Liver (tissue), 9 donors: ENCODE results near the gene KDM5B. TPM values are rescaled to one million over a fixed set of nuclear protein-coding genes. Genes with fewer than 3 reads are reported as not detected.

Experiments
- DNase-seq: peaks from one replicate; pipeline ENCODE4 v3.0.0-alpha.2; 2017; ENCODE audit warnings: low spot score
- H3K27ac ChIP-seq, 2 donors: one replicate each; pipeline ENCODE4 v1.7.0; 2013; ENCODE audit warnings: inconsistent platforms in 2 of 2, low read length in 2 of 2, control low read depth in 1 of 2, low read depth in 1 of 2, mild to moderate bottlenecking in 1 of 2
- H3K27me3 ChIP-seq, 4 donors: one replicate each; pipeline versions ENCODE4 v1.6.1 to v1.7.0; 2013; ENCODE audit warnings: low read length in 3 of 4, inconsistent platforms in 1 of 4, mild to moderate bottlenecking in 1 of 4, moderate library complexity in 1 of 4; ENCODE audit not compliant: control insufficient read depth in 4 of 4, insufficient read depth in 4 of 4
- H3K36me3 ChIP-seq, 4 donors: one replicate each; pipeline versions ENCODE4 v1.6.1 to v1.7.0; 2013; ENCODE audit warnings: low read length in 3 of 4, mild to moderate bottlenecking in 3 of 4, low read depth in 1 of 4, moderate library complexity in 1 of 4; ENCODE audit not compliant: control insufficient read depth in 4 of 4, insufficient read depth in 3 of 4
- H3K4me1 ChIP-seq, 4 donors: one replicate each; pipeline versions ENCODE4 v1.6.1 to v1.7.0; 2013; ENCODE audit warnings: low read length in 3 of 4, mild to moderate bottlenecking in 3 of 4, moderate library complexity in 1 of 4; ENCODE audit not compliant: control insufficient read depth in 4 of 4, insufficient read depth in 4 of 4
- H3K4me3 ChIP-seq, 3 donors: one replicate each; pipeline versions ENCODE4 v1.6.1 to v1.7.0; 2013; ENCODE audit warnings: low read length in 3 of 3, control low read depth in 1 of 3, low read depth in 1 of 3, mild to moderate bottlenecking in 1 of 3
- H3K9ac ChIP-seq, 2 donors: one replicate each; pipeline ENCODE4 v1.7.0; 2013; ENCODE audit warnings: low read length in 2 of 2, mild to moderate bottlenecking in 2 of 2, moderate library complexity in 2 of 2, control low read depth in 1 of 2, low read depth in 1 of 2
- H3K9me3 ChIP-seq, 4 donors: one replicate each; pipeline versions ENCODE4 v1.6.1 to v1.7.0; 2013; ENCODE audit warnings: low read length in 3 of 4; ENCODE audit not compliant: control insufficient read depth in 4 of 4
- EGR1 ChIP-seq, 2 donors: IDR thresholded peaks; 2 replicates each; pipeline ENCODE4 v1.6.1; 2016 to 2018; ENCODE audit warnings: antibody characterized with exemption in 2 of 2, low read depth in 2 of 2
- FOXA1 ChIP-seq: IDR thresholded peaks from 2 replicates; pipeline ENCODE4 v1.6.1; 2016; ENCODE audit warnings: antibody characterized with exemption
- FOXA2 ChIP-seq: IDR thresholded peaks from 2 replicates; pipeline ENCODE4 v1.6.1; 2016; ENCODE audit warnings: antibody characterized with exemption
- NR2F2 ChIP-seq: IDR thresholded peaks from 2 replicates; pipeline ENCODE4 v1.6.1; 2016; ENCODE audit warnings: antibody characterized with exemption
- RAD21 ChIP-seq, 2 donors: IDR thresholded peaks; 2 replicates each; pipeline ENCODE4 v1.6.1; 2016; ENCODE audit warnings: antibody characterized with exemption in 2 of 2, mild to moderate bottlenecking in 2 of 2
- RXRA ChIP-seq, 2 donors: IDR thresholded peaks; 2 replicates each; pipeline ENCODE4 v1.6.1; 2017 to 2018; ENCODE audit warnings: antibody characterized with exemption in 2 of 2, mild to moderate bottlenecking in 1 of 2
- SP1 ChIP-seq: IDR thresholded peaks from 2 replicates; pipeline ENCODE4 v1.6.1; 2018; ENCODE audit warnings: antibody characterized with exemption, mild to moderate bottlenecking
- WGBS: extraction: QIAGEN DNeasy Blood & Tissue Kit; methylation state at CpG from one replicate; pipeline ENCODE4 v1.1.7; 2013; 5-methylcytosine and 5-hydroxymethylcytosine counted together
- polyA plus RNA-seq, 2 donors: library from polyadenylated mRNA; stranded (reverse) in 1 of 2; unstranded in 1 of 2; fragments of 200-250 nt in 1 of 2; fragments of >200 nt in 1 of 2; fragmentation: Nextera tagmentation in 1 of 2; extraction: Ambion mirVana in 1 of 2; gene quantifications; one replicate each; pipeline versions ENCODE4 v1.2.1 to v1.2.3, GENCODE V29; 2013 to 2015
- total RNA-seq, 2 donors: library from RNA; depleted of rRNA; stranded (reverse); fragments of >200 nt; gene quantifications; one replicate each; pipeline ENCODE4 v1.2.3, GENCODE V29; 2014
- TF ChIP-seq, protein P1 (sequence below): IDR thresholded peaks from 2 replicates; pipeline ENCODE4 v1.6.1; 2016; ENCODE audit warnings: antibody characterized with exemption, mild to moderate bottlenecking
- TF ChIP-seq, protein P2 (sequence below): IDR thresholded peaks from 2 replicates; pipeline ENCODE4 v1.6.1; 2016; ENCODE audit warnings: antibody characterized with exemption
- TF ChIP-seq, protein P3 (sequence below): IDR thresholded peaks from 2 replicates; pipeline ENCODE4 v1.6.1; 2016; ENCODE audit warnings: antibody characterized with exemption
- TF ChIP-seq, protein P4 (sequence below): IDR thresholded peaks from 2 replicates; pipeline ENCODE4 v1.6.1; 2016; ENCODE audit warnings: antibody characterized with exemption
- donor health status: healthy.
- donor health status: healthy.
- donor health status: healthy.
- donor health status: healthy.
- donor health status: healthy.

Gene KDM5B
- total and polyA plus RNA-seq, 4 donors: 3.4 to 33.7 (median 14.8) TPM

DNA sequence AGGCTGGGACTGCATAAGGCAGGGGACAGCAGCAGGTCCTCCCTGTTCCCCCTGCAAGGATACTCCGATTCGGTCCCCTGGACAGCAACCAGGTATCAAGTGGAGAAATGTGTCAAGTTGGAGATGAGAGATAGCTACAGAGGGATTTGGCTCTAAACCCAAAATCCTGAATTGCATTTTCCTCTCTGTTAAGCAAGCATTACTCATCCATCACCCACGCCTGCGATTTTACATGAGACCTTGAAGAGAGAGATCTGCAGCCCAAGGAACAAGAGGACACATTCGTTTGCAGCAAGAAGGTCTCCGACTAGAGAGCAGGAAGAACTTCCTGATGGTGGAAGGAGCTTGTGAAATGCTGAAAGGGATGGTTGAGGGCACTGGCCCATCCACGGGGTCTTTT lies 119.8 kb downstream of the KDM5B start (continued):
- TF ChIP-seq, protein P1, sequence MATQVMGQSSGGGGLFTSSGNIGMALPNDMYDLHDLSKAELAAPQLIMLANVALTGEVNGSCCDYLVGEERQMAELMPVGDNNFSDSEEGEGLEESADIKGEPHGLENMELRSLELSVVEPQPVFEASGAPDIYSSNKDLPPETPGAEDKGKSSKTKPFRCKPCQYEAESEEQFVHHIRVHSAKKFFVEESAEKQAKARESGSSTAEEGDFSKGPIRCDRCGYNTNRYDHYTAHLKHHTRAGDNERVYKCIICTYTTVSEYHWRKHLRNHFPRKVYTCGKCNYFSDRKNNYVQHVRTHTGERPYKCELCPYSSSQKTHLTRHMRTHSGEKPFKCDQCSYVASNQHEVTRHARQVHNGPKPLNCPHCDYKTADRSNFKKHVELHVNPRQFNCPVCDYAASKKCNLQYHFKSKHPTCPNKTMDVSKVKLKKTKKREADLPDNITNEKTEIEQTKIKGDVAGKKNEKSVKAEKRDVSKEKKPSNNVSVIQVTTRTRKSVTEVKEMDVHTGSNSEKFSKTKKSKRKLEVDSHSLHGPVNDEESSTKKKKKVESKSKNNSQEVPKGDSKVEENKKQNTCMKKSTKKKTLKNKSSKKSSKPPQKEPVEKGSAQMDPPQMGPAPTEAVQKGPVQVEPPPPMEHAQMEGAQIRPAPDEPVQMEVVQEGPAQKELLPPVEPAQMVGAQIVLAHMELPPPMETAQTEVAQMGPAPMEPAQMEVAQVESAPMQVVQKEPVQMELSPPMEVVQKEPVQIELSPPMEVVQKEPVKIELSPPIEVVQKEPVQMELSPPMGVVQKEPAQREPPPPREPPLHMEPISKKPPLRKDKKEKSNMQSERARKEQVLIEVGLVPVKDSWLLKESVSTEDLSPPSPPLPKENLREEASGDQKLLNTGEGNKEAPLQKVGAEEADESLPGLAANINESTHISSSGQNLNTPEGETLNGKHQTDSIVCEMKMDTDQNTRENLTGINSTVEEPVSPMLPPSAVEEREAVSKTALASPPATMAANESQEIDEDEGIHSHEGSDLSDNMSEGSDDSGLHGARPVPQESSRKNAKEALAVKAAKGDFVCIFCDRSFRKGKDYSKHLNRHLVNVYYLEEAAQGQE: no peak
- TF ChIP-seq, protein P2, sequence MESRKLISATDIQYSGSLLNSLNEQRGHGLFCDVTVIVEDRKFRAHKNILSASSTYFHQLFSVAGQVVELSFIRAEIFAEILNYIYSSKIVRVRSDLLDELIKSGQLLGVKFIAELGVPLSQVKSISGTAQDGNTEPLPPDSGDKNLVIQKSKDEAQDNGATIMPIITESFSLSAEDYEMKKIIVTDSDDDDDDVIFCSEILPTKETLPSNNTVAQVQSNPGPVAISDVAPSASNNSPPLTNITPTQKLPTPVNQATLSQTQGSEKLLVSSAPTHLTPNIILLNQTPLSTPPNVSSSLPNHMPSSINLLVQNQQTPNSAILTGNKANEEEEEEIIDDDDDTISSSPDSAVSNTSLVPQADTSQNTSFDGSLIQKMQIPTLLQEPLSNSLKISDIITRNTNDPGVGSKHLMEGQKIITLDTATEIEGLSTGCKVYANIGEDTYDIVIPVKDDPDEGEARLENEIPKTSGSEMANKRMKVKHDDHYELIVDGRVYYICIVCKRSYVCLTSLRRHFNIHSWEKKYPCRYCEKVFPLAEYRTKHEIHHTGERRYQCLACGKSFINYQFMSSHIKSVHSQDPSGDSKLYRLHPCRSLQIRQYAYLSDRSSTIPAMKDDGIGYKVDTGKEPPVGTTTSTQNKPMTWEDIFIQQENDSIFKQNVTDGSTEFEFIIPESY: no peak
- TF ChIP-seq RAD21 (IDR thresholded peaks at IDR 0.05): no peak
- no peak for TF ChIP-seq FOXA2
- no peak for TF ChIP-seq FOXA1

DNA sequence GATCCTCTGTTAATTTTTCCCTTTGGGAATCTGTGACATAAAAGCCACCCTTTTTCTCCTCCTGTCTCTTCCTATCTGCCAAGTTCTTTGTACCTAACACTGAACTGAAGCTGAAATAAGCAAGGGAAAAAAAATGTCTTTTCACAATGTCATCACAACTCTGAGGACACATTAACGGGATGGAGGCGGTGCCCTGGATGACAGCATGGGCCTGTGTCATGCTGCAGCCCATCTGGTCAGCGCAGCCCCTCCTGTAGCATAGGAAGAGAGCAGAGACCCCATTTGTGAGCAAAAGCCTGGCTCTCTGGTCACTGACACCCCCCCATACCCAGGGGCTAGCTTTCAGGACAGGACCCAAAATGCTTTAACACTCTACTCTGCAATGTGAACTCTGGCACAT lies 120.4 kb downstream of the KDM5B start:
- Histone ChIP-seq H3K9ac (no peak overlapping the region), H3K4me3 (no peak overlapping the region), H3K4me1 (no peaks in the 10 kb centered on the region), H3K27me3 (peaks cover 0 to 8% (median 1%) of the 10 kb centered on the region in 4 donors), H3K9me3 (no peaks in the 10 kb centered on the region), H3K27ac (no peak overlapping the region), H3K36me3 (no peaks in the 10 kb centered on the region)
- no peak for TF ChIP-seq RAD21 (IDR thresholded peaks at IDR 0.05)
- no peak for TF ChIP-seq EGR1 (IDR thresholded peaks at IDR 0.05; ENCODE audit: low read depth in 2 of 2)
- TF ChIP-seq, protein P3, sequence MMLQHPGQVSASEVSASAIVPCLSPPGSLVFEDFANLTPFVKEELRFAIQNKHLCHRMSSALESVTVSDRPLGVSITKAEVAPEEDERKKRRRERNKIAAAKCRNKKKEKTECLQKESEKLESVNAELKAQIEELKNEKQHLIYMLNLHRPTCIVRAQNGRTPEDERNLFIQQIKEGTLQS: no peak
- no peak for DNase-seq
- 78% methylated on average over 3 of the region's 3 CpGs for WGBS

DNA sequence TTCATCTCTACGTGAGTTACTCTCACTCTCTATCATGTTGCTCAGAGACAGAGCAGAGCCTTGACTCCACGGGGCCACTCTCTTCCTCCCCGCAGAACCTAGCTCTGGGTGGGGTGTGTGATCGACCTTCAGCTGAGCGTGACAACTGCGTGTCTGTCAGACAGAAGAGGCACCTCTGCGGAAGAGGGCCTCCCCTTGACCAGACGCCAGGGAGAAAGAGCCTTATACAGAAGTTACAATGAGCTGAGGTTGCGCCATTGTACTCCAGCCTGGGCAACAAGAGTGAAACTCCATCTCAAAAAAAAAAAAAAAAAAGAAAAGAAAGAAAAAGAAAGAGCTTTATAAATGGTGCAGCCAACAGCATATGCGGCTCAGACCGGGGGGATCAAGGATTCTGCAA lies 120.9 kb downstream of the KDM5B start:
- H3K36me3 ChIP-seq: no peaks in the 10 kb centered on the region
- H3K27ac ChIP-seq: no peak overlapping the region
- no peaks in the 10 kb centered on the region for H3K9me3 ChIP-seq
- H3K4me1 ChIP-seq: no peaks in the 10 kb centered on the region
- WGBS: 66% methylated on average over 11 of the region's 11 CpGs
- no peak overlapping the region for H3K4me3 ChIP-seq
- TF ChIP-seq, protein P2: no peak
- TF ChIP-seq, protein P4, sequence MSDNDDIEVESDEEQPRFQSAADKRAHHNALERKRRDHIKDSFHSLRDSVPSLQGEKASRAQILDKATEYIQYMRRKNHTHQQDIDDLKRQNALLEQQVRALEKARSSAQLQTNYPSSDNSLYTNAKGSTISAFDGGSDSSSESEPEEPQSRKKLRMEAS: no peak
- TF ChIP-seq FOXA2: no peak
- TF ChIP-seq NR2F2: no peak
- TF ChIP-seq SP1: no peak
- no peak for TF ChIP-seq RXRA (IDR thresholded peaks at IDR 0.05)
- peaks cover 0 to 8% (median 1%) of the 10 kb centered on the region in 4 donors for H3K27me3 ChIP-seq
- no peak for DNase-seq
- H3K9ac ChIP-seq: no peak overlapping the region
